ENCODE results near the gene KRTAP23-1.

- TF ChIP-seq, protein P1, sequence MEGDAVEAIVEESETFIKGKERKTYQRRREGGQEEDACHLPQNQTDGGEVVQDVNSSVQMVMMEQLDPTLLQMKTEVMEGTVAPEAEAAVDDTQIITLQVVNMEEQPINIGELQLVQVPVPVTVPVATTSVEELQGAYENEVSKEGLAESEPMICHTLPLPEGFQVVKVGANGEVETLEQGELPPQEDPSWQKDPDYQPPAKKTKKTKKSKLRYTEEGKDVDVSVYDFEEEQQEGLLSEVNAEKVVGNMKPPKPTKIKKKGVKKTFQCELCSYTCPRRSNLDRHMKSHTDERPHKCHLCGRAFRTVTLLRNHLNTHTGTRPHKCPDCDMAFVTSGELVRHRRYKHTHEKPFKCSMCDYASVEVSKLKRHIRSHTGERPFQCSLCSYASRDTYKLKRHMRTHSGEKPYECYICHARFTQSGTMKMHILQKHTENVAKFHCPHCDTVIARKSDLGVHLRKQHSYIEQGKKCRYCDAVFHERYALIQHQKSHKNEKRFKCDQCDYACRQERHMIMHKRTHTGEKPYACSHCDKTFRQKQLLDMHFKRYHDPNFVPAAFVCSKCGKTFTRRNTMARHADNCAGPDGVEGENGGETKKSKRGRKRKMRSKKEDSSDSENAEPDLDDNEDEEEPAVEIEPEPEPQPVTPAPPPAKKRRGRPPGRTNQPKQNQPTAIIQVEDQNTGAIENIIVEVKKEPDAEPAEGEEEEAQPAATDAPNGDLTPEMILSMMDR (IDR thresholded peaks at IDR 0.05) = no peak
- TF ChIP-seq EP300 (IDR thresholded peaks at IDR 0.05) (no peak), POLR2A (IDR thresholded peaks at IDR 0.05) (no peak)
Measured at GRCh38 chr21:30340714-30341573, 7.5 kb downstream of the KRTAP23-1 start.
